Ectodermal cell (in vitro differentiated cells): ENCODE measurements around the gene DBH.

Experiments used
- H3K27ac ChIP-seq: 2 replicates; pipeline ENCODE4 v1.7.0; 2013; ENCODE audit warnings: mild to moderate bottlenecking, low read depth, low read length; ENCODE audit not compliant: insufficient read depth, poor library complexity, severe bottlenecking
- H3K27me3 ChIP-seq: 2 replicates; pipeline ENCODE4 v1.7.0; 2013; ENCODE audit warnings: mild to moderate bottlenecking, low read length; ENCODE audit not compliant: insufficient read depth, control insufficient read depth, poor library complexity, severe bottlenecking
- H3K36me3 ChIP-seq: one replicate; pipeline ENCODE4 v1.7.0; 2013; ENCODE audit warnings: low read length; ENCODE audit not compliant: control insufficient read depth, insufficient read depth
- H3K4me1 ChIP-seq: one replicate; pipeline ENCODE4 v1.7.0; 2013; ENCODE audit warnings: low read length; ENCODE audit not compliant: control insufficient read depth, insufficient read depth
- H3K4me3 ChIP-seq: 2 replicates; pipeline ENCODE4 v1.7.0; 2013; ENCODE audit warnings: low read depth, low read length, control low read depth; ENCODE audit not compliant: insufficient read depth
- H3K9me3 ChIP-seq: 2 replicates; pipeline ENCODE4 v1.7.0; 2013; ENCODE audit warnings: mild to moderate bottlenecking, low read length, moderate library complexity; ENCODE audit not compliant: control insufficient read depth
- WGBS, 2 experiments: methylation state at CpG; one replicate each; pipeline ENCODE4 v1.1.7; 2013; ENCODE audit warnings: missing lambda C conversion rate in 2 of 2; 5-methylcytosine and 5-hydroxymethylcytosine counted together

The DBH gene

GRCh38 chr9:133642708-133643361 lies 6.7 kb downstream of the DBH start:
- Histone ChIP-seq H3K4me1 (peaks cover 5% of the 10 kb centered on the region), H3K27me3 (no peaks in the 10 kb centered on the region), H3K27ac (no peak overlapping the region), H3K4me3 (no peak overlapping the region), H3K36me3 (no peaks in the 10 kb centered on the region), H3K9me3 (no peaks in the 10 kb centered on the region)
- 87 to 88% methylated on average over 16 of the region's 16 CpGs for WGBS, 2 experiments

- Histone ChIP-seq H3K4me3 (no peak overlapping the region), H3K4me1 (peaks cover under 1% of the 10 kb centered on the region), H3K27ac (no peak overlapping the region), H3K27me3 (no peaks in the 10 kb centered on the region), H3K36me3 (no peaks in the 10 kb centered on the region), H3K9me3 (no peaks in the 10 kb centered on the region)
- 94 to 96% methylated on average over 20 of the region's 20 CpGs for WGBS, 2 experiments
Measured at GRCh38 chr9:133643362-133643755, 7.2 kb downstream of the DBH start.

- no peaks in the 10 kb centered on the region for H3K9me3 ChIP-seq
- no peak overlapping the region for H3K4me3 ChIP-seq
- H3K36me3 ChIP-seq: no peaks in the 10 kb centered on the region
- H3K27ac ChIP-seq: no peak overlapping the region
- 87 to 88% methylated on average over 23 of the region's 23 CpGs for WGBS, 2 experiments
- H3K27me3 ChIP-seq: no peaks in the 10 kb centered on the region
- H3K4me1 ChIP-seq: no peaks in the 10 kb centered on the region
Measured at GRCh38 chr9:133643978-133644760, 8.0 kb downstream of the DBH start.

- Histone ChIP-seq H3K27ac (no peak overlapping the region), H3K4me3 (no peak overlapping the region)
Measured at GRCh38 chr9:133645021-133645765, 9.0 kb downstream of the DBH start.

GRCh38 chr9:133647148-133647547 lies 11.0 kb downstream of the DBH start:
- no peaks in the 10 kb centered on the region for H3K9me3 ChIP-seq
- H3K4me3 ChIP-seq: no peak overlapping the region
- H3K27ac ChIP-seq: no peak overlapping the region
- no peaks in the 10 kb centered on the region for H3K27me3 ChIP-seq
- H3K4me1 ChIP-seq: no peaks in the 10 kb centered on the region
- 88 to 91% methylated on average over 7 of the region's 7 CpGs for WGBS, 2 experiments
- H3K36me3 ChIP-seq: no peaks in the 10 kb centered on the region

More at GRCh38 chr9:133645021-133645765, 9.0 kb downstream of the DBH start:
- H3K36me3 ChIP-seq: no peaks in the 10 kb centered on the region
- WGBS, 2 experiments: 86% methylated on average over 10 of the region's 10 CpGs
- H3K4me1 ChIP-seq: no peaks in the 10 kb centered on the region
- no peaks in the 10 kb centered on the region for H3K9me3 ChIP-seq
- no peaks in the 10 kb centered on the region for H3K27me3 ChIP-seq

GRCh38 chr9:133647765-133648469 lies 11.8 kb downstream of the DBH start:
- Histone ChIP-seq H3K36me3 (no peaks in the 10 kb centered on the region), H3K4me1 (no peaks in the 10 kb centered on the region), H3K4me3 (no peak overlapping the region), H3K9me3 (no peaks in the 10 kb centered on the region), H3K27me3 (no peaks in the 10 kb centered on the region), H3K27ac (no peak overlapping the region)
- WGBS, 2 experiments: 89% methylated on average over 25 of the region's 25 CpGs

- Histone ChIP-seq H3K27ac (no peak overlapping the region), H3K4me1 (no peaks in the 10 kb centered on the region), H3K9me3 (no peaks in the 10 kb centered on the region), H3K36me3 (no peaks in the 10 kb centered on the region), H3K27me3 (no peaks in the 10 kb centered on the region), H3K4me3 (no peak overlapping the region)
- WGBS, 2 experiments: 92 to 96% methylated on average over 7 of the region's 7 CpGs
Measured at GRCh38 chr9:133649194-133649593, 13.0 kb downstream of the DBH start.

- 91 to 94% methylated on average over 12 of the region's 12 CpGs for WGBS, 2 experiments
- H3K27me3 ChIP-seq: no peaks in the 10 kb centered on the region
- no peaks in the 10 kb centered on the region for H3K36me3 ChIP-seq
- no peaks in the 10 kb centered on the region for H3K9me3 ChIP-seq
- no peak overlapping the region for H3K27ac ChIP-seq
- H3K4me1 ChIP-seq: no peaks in the 10 kb centered on the region
- no peak overlapping the region for H3K4me3 ChIP-seq
Measured at GRCh38 chr9:133650026-133650425, 13.9 kb downstream of the DBH start.

GRCh38 chr9:133653638-133654037 lies 17.5 kb downstream of the DBH start:
- Histone ChIP-seq H3K27me3 (peaks cover 9% of the 10 kb centered on the region), H3K36me3 (no peaks in the 10 kb centered on the region), H3K27ac (no peak overlapping the region), H3K4me1 (peaks cover 9% of the 10 kb centered on the region), H3K9me3 (no peaks in the 10 kb centered on the region), H3K4me3 (no peak overlapping the region)
- WGBS, 2 experiments: 88% methylated on average over 9 of the region's 9 CpGs
